SK-N-SH (cell line): Measurements from ENCODE around the gene SFXN4. TPM values are rescaled to one million over a fixed set of nuclear protein-coding genes. Genes with fewer than 3 reads are reported as not detected.
A peak's percentile ranks its signal among the peaks of the same experiment; 100 is the strongest.

Experiments used
- CTCF ChIA-PET: fragments of 300-600, 350-600 bp; formaldehyde crosslinking; extraction: SDS; loops from one replicate; lab custom pipeline; 2021; lab: Yijun Ruan, JAX
- POLR2A ChIA-PET: fragments of 350-600 bp; sonication (Branson Sonifier 250); formaldehyde crosslinking; extraction: SDS; loops from one replicate; lab custom pipeline; 2020; ENCODE audit warnings: antibody characterized with exemption, inconsistent platforms; lab: Yijun Ruan, JAX
- DNase-seq: peaks from one replicate; pipeline ENCODE4 v3.0.0; 2012
- H2AFZ ChIP-seq: fragments of 200-600 bp; sonication (generic); 2 replicates; pipeline ENCODE4 v1.8.1; 2016; ENCODE audit warnings: antibody characterized with exemption, mild to moderate bottlenecking, low read depth
- H3F3A ChIP-seq: fragments of 200-600 bp; sonication (generic); replicated peaks from 2 replicates; pipeline ENCODE3; 2016; ENCODE audit warnings: antibody characterized with exemption, mild to moderate bottlenecking; ENCODE audit not compliant: insufficient read depth
- H3K27ac ChIP-seq, 2 experiments: fragments of 200-500 bp in 1 of 2; fragments of 200-600 bp in 1 of 2; sonication (Bioruptor generic) in 1 of 2; sonication (generic), shearing (Covaris generic) in 1 of 2; 2 replicates each; pipeline versions ENCODE4 v1.5.1 to v1.6.1; 2014 to 2016; ENCODE audit warnings: low read depth in 2 of 2, inconsistent platforms in 1 of 2, low read length in 1 of 2, mild to moderate bottlenecking in 1 of 2, mixed read lengths in 1 of 2
- H3K27me3 ChIP-seq: fragments of 200-600 bp; sonication (generic), shearing (Covaris generic); 2 replicates; pipeline ENCODE4 v1.6.1; 2016; ENCODE audit warnings: mixed run types; ENCODE audit not compliant: insufficient read depth
- H3K36me3 ChIP-seq, 2 experiments: fragments of 200-500 bp in 1 of 2; fragments of 200-600 bp in 1 of 2; sonication (Bioruptor generic) in 1 of 2; sonication (generic) in 1 of 2; replicated peaks in 1 of 2; 2 replicates each; pipeline versions ENCODE3 to v1.5.1; 2014 to 2016; ENCODE audit warnings: low read length in 1 of 2, mild to moderate bottlenecking in 1 of 2; ENCODE audit not compliant: insufficient read depth in 2 of 2, control insufficient read depth in 1 of 2
- H3K4me1 ChIP-seq, 2 experiments: fragments of 200-500 bp in 1 of 2; fragments of 200-600 bp in 1 of 2; sonication (Bioruptor generic) in 1 of 2; sonication (generic), shearing (Covaris generic) in 1 of 2; 2 replicates each; pipeline versions ENCODE4 v1.5.1 to v1.6.1; 2014 to 2016; ENCODE audit warnings: low read depth in 1 of 2, low read length in 1 of 2, mixed run types in 1 of 2; ENCODE audit not compliant: insufficient read depth in 2 of 2, control insufficient read depth in 1 of 2
- H3K4me2 ChIP-seq: fragments of 200-600 bp; sonication (generic), shearing (Covaris generic); 2 replicates; pipeline ENCODE4 v1.6.1; 2017; ENCODE audit warnings: mixed run types
- H3K4me3 ChIP-seq, 2 experiments: fragments of 200-500 bp in 1 of 2; fragments of 200-600 bp in 1 of 2; sonication (Bioruptor generic) in 1 of 2; sonication (generic), shearing (Covaris generic) in 1 of 2; 2 replicates each; pipeline versions ENCODE4 v1.5.1 to v1.8.1; 2014 to 2016; ENCODE audit warnings: low read depth in 2 of 2, inconsistent platforms in 1 of 2, low read length in 1 of 2, mild to moderate bottlenecking in 1 of 2, mixed read lengths in 1 of 2, moderate library complexity in 1 of 2
- H3K79me2 ChIP-seq: fragments of 200-600 bp; sonication (generic); 2 replicates; pipeline ENCODE4 v1.8.1; 2017; ENCODE audit warnings: mild to moderate bottlenecking; ENCODE audit not compliant: insufficient read depth
- H3K9ac ChIP-seq: fragments of 200-600 bp; sonication (generic); 2 replicates; pipeline ENCODE4 v1.6.1; 2017; ENCODE audit warnings: mixed run types
- H3K9me2 ChIP-seq: fragments of 200-600 bp; sonication (generic); 2 replicates; pipeline ENCODE4 v1.6.1; 2017; ENCODE audit warnings: mixed run types
- H3K9me3 ChIP-seq: fragments of 200-600 bp; sonication (generic); 2 replicates; pipeline ENCODE4 v1.6.1; 2017; ENCODE audit warnings: mixed run types, mild to moderate bottlenecking, moderate library complexity
- H4K20me1 ChIP-seq: fragments of 200-600 bp; sonication (generic); 2 replicates; pipeline ENCODE4 v1.6.1; 2017; ENCODE audit warnings: mild to moderate bottlenecking, mixed run types; ENCODE audit not compliant: insufficient read depth
- CHD2 ChIP-seq: fragments of 150-350 bp; IDR thresholded peaks from 2 replicates; pipeline ENCODE4 v1.6.1; 2018; ENCODE audit warnings: low read length; ENCODE audit not compliant: partially characterized antibody
- FOSL2 ChIP-seq: IDR thresholded peaks from 2 replicates; pipeline ENCODE4 v1.4.0; 2012; ENCODE audit warnings: low read depth, mild to moderate bottlenecking, moderate library complexity, borderline replicate concordance
- GABPA ChIP-seq: IDR thresholded peaks from 2 replicates; pipeline ENCODE4 v1.4.0; 2012; ENCODE audit warnings: low read depth, mild to moderate bottlenecking
- GATA2 ChIP-seq: sonication (generic); formaldehyde crosslinking; IDR thresholded peaks from 2 replicates; pipeline ENCODE4 v1.5.0; 2020; ENCODE audit warnings: mild to moderate bottlenecking, missing genetic modification reagents
- MEF2A ChIP-seq: IDR thresholded peaks from 2 replicates; pipeline ENCODE4 v1.4.0; 2012; ENCODE audit warnings: low read depth, borderline replicate concordance
- MXI1 ChIP-seq: IDR thresholded peaks from 2 replicates; pipeline ENCODE4 v1.6.1; 2012; ENCODE audit warnings: mild to moderate bottlenecking, low read depth, low read length, improper control_type of control experiment
- NRF1 ChIP-seq: IDR thresholded peaks from 2 replicates; pipeline ENCODE4 v1.6.1; 2012; ENCODE audit warnings: low read depth, mild to moderate bottlenecking, low read length
- RFX5 ChIP-seq: IDR thresholded peaks from 2 replicates; pipeline ENCODE4 v1.6.1; 2012; ENCODE audit warnings: mild to moderate bottlenecking, improper control_type of control experiment, low read length
- TCF12 ChIP-seq: IDR thresholded peaks from 2 replicates; pipeline ENCODE4 v1.4.0; 2012
- YY1 ChIP-seq: IDR thresholded peaks from 2 replicates; pipeline ENCODE4 v1.4.0; 2012; ENCODE audit warnings: low read depth, mild to moderate bottlenecking
- WGBS: methylation state at CpG from one replicate; pipeline ENCODE4 v1.1.6; 2017; ENCODE audit warnings: low lambda C conversion rate; 5-methylcytosine and 5-hydroxymethylcytosine counted together
- polyA plus RNA-seq, 3 experiments: library from polyadenylated mRNA; depleted of rRNA; stranded (reverse); fragments of >200 nt; gene quantifications; 2 replicates each; pipeline ENCODE4 v1.2.3, GENCODE V29; 2012
- TF ChIP-seq, protein P1 (sequence below): fragments of 150-350 bp; IDR thresholded peaks from 2 replicates; pipeline ENCODE4 v1.6.1; 2017; ENCODE audit warnings: antibody characterized with exemption, low read length, low read depth, borderline replicate concordance
- TF ChIP-seq, protein P2 (sequence below): IDR thresholded peaks from 2 replicates; pipeline ENCODE4 v1.6.1; 2012; ENCODE audit warnings: mild to moderate bottlenecking, low read depth, low read length, moderate library complexity
- TF ChIP-seq, protein P3 (sequence below): fragments of 150-350 bp; IDR thresholded peaks from 2 replicates; pipeline ENCODE4 v1.6.1; 2016; ENCODE audit warnings: mild to moderate bottlenecking, low read depth, low read length
- TF ChIP-seq, protein P4 (sequence below): fragments of 200-600 bp; sonication (generic); IDR thresholded peaks from 2 replicates; pipeline ENCODE4 v1.6.1; 2017; ENCODE audit warnings: antibody characterized with exemption, mild to moderate bottlenecking, moderate library complexity
- TF ChIP-seq, protein P5 (sequence below): IDR thresholded peaks from 2 replicates; pipeline ENCODE4 v1.4.0; 2012; ENCODE audit warnings: low read depth

The SFXN4 gene
- polyA plus RNA-seq, 1 of the 3 experiments (the other 2 are of a cell fraction), result 24.2 TPM

DNA sequence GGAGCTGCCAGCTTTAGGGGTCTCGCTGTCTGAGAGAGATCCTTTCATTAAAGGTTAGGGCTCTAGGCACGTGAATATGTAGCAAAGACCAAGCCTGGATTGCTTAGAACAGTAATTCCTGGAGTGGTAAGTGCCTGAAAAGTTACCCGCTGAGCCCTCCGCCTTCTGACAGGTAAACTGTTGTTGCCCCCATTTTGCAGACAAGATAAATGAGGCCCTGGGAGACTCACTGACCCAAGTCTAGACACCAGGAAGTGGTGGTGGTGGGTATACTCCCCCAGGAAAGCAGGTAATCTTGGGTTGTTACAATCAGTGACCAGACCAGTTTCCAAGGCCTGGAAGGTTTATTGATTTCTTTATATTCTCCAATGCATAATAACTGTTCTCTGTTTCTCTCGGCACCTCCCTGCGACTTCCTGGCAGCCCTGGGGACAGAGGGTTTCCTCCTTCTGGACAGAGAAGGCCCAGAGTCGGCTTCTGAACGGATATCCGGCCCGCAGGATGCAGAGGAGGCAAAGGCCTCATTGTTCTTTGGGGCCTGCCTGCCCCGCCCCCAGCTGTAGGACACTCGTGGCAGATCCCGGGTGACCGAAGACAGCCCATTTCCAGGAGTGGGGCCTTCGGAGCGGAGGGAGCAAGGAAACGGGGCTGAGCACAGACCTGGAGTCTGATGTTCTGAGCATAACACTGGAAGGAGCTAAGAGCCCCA, 40.5 kb upstream of the SFXN4 start:
- H3K4me3 ChIP-seq, result peak overlapping the region; percentile 68 to 91; a peak in 2 of 4 replicates
- peaks cover 30% of the 10 kb centered on the region for H3K79me2 ChIP-seq
- H3K9ac ChIP-seq, result peak overlapping the region; percentile 70; the same call in 1 of the 2 replicates
- H4K20me1 ChIP-seq, result no peaks in the 10 kb centered on the region
- CTCF ChIA-PET, result interaction anchor here (0.6 to 15.4 kb wide), 82 partner anchors 8 to 584 kb away, joined by 3 to 505 read pairs (median 5); partner anchors contain the start of genes RGS10 and SFXN4
- H3K4me1 ChIP-seq, result peaks cover 18 to 21% of the 10 kb centered on the region in 2 experiments; a peak in 3 of 4 replicates
- POLR2A ChIA-PET, result interaction anchor here (0.5 to 1.5 kb wide), 3 partner anchors 41 to 216 kb away, joined by 3 to 4 read pairs (median 4); partner anchors contain the start of gene SFXN4
- WGBS, result 69% methylated on average over 17 of the region's 17 CpGs
- H3K27me3 ChIP-seq, result no peaks in the 10 kb centered on the region
- H3K27ac ChIP-seq, result peak overlapping the region in 1 of 2 experiments; percentile 51; a peak in 3 of 4 replicates
- H2AFZ ChIP-seq, result peak overlapping the region; percentile 56; the same call in 1 of the 2 replicates
- TF ChIP-seq, protein P1, sequence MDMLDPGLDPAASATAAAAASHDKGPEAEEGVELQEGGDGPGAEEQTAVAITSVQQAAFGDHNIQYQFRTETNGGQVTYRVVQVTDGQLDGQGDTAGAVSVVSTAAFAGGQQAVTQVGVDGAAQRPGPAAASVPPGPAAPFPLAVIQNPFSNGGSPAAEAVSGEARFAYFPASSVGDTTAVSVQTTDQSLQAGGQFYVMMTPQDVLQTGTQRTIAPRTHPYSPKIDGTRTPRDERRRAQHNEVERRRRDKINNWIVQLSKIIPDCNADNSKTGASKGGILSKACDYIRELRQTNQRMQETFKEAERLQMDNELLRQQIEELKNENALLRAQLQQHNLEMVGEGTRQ, result no peak
- TF ChIP-seq FOSL2 (no peak), NRF1 (no peak), GABPA (no peak), TCF12 (no peak), RFX5 (no peak), YY1 (no peak), MXI1 (no peak), MEF2A (no peak), CHD2 (no peak), GATA2 (no peak)
- TF ChIP-seq, protein P2, sequence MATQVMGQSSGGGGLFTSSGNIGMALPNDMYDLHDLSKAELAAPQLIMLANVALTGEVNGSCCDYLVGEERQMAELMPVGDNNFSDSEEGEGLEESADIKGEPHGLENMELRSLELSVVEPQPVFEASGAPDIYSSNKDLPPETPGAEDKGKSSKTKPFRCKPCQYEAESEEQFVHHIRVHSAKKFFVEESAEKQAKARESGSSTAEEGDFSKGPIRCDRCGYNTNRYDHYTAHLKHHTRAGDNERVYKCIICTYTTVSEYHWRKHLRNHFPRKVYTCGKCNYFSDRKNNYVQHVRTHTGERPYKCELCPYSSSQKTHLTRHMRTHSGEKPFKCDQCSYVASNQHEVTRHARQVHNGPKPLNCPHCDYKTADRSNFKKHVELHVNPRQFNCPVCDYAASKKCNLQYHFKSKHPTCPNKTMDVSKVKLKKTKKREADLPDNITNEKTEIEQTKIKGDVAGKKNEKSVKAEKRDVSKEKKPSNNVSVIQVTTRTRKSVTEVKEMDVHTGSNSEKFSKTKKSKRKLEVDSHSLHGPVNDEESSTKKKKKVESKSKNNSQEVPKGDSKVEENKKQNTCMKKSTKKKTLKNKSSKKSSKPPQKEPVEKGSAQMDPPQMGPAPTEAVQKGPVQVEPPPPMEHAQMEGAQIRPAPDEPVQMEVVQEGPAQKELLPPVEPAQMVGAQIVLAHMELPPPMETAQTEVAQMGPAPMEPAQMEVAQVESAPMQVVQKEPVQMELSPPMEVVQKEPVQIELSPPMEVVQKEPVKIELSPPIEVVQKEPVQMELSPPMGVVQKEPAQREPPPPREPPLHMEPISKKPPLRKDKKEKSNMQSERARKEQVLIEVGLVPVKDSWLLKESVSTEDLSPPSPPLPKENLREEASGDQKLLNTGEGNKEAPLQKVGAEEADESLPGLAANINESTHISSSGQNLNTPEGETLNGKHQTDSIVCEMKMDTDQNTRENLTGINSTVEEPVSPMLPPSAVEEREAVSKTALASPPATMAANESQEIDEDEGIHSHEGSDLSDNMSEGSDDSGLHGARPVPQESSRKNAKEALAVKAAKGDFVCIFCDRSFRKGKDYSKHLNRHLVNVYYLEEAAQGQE, result no peak
- TF ChIP-seq, protein P3, sequence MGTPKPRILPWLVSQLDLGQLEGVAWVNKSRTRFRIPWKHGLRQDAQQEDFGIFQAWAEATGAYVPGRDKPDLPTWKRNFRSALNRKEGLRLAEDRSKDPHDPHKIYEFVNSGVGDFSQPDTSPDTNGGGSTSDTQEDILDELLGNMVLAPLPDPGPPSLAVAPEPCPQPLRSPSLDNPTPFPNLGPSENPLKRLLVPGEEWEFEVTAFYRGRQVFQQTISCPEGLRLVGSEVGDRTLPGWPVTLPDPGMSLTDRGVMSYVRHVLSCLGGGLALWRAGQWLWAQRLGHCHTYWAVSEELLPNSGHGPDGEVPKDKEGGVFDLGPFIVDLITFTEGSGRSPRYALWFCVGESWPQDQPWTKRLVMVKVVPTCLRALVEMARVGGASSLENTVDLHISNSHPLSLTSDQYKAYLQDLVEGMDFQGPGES, result no peak
- TF ChIP-seq, protein P4, sequence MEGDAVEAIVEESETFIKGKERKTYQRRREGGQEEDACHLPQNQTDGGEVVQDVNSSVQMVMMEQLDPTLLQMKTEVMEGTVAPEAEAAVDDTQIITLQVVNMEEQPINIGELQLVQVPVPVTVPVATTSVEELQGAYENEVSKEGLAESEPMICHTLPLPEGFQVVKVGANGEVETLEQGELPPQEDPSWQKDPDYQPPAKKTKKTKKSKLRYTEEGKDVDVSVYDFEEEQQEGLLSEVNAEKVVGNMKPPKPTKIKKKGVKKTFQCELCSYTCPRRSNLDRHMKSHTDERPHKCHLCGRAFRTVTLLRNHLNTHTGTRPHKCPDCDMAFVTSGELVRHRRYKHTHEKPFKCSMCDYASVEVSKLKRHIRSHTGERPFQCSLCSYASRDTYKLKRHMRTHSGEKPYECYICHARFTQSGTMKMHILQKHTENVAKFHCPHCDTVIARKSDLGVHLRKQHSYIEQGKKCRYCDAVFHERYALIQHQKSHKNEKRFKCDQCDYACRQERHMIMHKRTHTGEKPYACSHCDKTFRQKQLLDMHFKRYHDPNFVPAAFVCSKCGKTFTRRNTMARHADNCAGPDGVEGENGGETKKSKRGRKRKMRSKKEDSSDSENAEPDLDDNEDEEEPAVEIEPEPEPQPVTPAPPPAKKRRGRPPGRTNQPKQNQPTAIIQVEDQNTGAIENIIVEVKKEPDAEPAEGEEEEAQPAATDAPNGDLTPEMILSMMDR, result no peak
- TF ChIP-seq, protein P5, sequence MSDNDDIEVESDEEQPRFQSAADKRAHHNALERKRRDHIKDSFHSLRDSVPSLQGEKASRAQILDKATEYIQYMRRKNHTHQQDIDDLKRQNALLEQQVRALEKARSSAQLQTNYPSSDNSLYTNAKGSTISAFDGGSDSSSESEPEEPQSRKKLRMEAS, result no peak
- peak; percentile 47 for DNase-seq
- H3K9me2 ChIP-seq, result no peaks in the 10 kb centered on the region
- peak overlapping the region; percentile 57; the same call in 1 of the 2 replicates for H3K4me2 ChIP-seq
- H3K9me3 ChIP-seq, result no peaks in the 10 kb centered on the region
- no peaks in the 10 kb centered on the region for H3K36me3 ChIP-seq
- peaks cover 31% of the 10 kb centered on the region for H3F3A ChIP-seq
